Osteocyte (in vitro differentiated cells): ENCODE measurements around the gene BORCS5. TPM values are rescaled to one million over a fixed set of nuclear protein-coding genes. Genes with fewer than 3 reads are reported as not detected.
"Not testable (repeated sequence)": the region's sequence is repeated elsewhere in the genome, so short reads cannot be mapped to it uniquely, and the experiment has no call there.

Source experiments
- DNase-seq: peaks from one replicate; pipeline ENCODE4 v3.0.0; 2021; ENCODE audit warnings: mixed read lengths; ENCODE audit not compliant: unreplicated experiment; ENCODE audit errors: extremely low spot score
- H3K27ac Mint-ChIP-seq: one replicate; pipeline ENCODE4 v1.8.0; 2021; ENCODE audit warnings: mild to moderate bottlenecking, mixed read lengths; ENCODE audit not compliant: unreplicated experiment
- H3K27me3 Mint-ChIP-seq: one replicate; pipeline ENCODE4 v1.8.0; 2021; ENCODE audit warnings: mixed read lengths; ENCODE audit not compliant: unreplicated experiment
- H3K36me3 Mint-ChIP-seq: one replicate; pipeline ENCODE4 v1.8.0; 2021; ENCODE audit warnings: mixed read lengths; ENCODE audit not compliant: unreplicated experiment
- H3K4me1 Mint-ChIP-seq: one replicate; pipeline ENCODE4 v1.8.0; 2021; ENCODE audit warnings: mixed read lengths; ENCODE audit not compliant: unreplicated experiment
- H3K4me3 Mint-ChIP-seq: one replicate; pipeline ENCODE4 v1.8.0; 2021; ENCODE audit warnings: mild to moderate bottlenecking, moderate library complexity, mixed read lengths; ENCODE audit not compliant: unreplicated experiment
- H3K9me3 Mint-ChIP-seq: one replicate; pipeline ENCODE4 v1.8.0; 2021; ENCODE audit warnings: mixed read lengths; ENCODE audit not compliant: unreplicated experiment
- CTCF ChIP-seq: fragments of 200-600 bp; sonication (generic); IDR thresholded peaks from 2 replicates; pipeline ENCODE4 v1.5.0; 2021; ENCODE audit warnings: antibody characterized with exemption, mild to moderate bottlenecking, moderate library complexity
- total RNA-seq: library from RNA; stranded (reverse); gene quantifications from 2 replicates; pipeline ENCODE4 v1.2.1, GENCODE V29; 2021

Gene BORCS5
- total RNA-seq, 1 donor from 2014 or later: 16.7 TPM

GRCh38 chr12:12338527-12339168 is 18.2 kb upstream of the BORCS5 start:
- H3K4me3 Mint-ChIP-seq: peak overlapping the region; percentile 11
- DNase-seq: no peak
- H3K36me3 Mint-ChIP-seq: peaks cover 5% of the 10 kb centered on the region
- H3K9me3 Mint-ChIP-seq: no peaks in the 10 kb centered on the region
- H3K4me1 Mint-ChIP-seq: peaks cover 35% of the 10 kb centered on the region
- peak overlapping the region; percentile 78 for H3K27ac Mint-ChIP-seq
- no peak for TF ChIP-seq CTCF
- H3K27me3 Mint-ChIP-seq: no peaks in the 10 kb centered on the region

- Mint-ChIP-seq H3K4me1 (no peaks in the 10 kb centered on the region), H3K4me3 (peak within 1 kb of the TSS; percentile 69), H3K36me3 (peaks cover 2% of the 10 kb centered on the region), H3K27me3 (no peaks in the 10 kb centered on the region), H3K27ac (no peak within 1 kb of the TSS), H3K9me3 (no peaks in the 10 kb centered on the region)
- peak; percentile 44 for TF ChIP-seq CTCF
- DNase-seq: no peak
Measured at GRCh38 chr12:12349711-12350665, 6.9 kb upstream of the BORCS5 start, which contains the start of gene MANSC1. Gene MANSC1 (minus strand): TSS chr12:12350242. CDS start chr12:12343314, 6,928 bp downstream.

DNA sequence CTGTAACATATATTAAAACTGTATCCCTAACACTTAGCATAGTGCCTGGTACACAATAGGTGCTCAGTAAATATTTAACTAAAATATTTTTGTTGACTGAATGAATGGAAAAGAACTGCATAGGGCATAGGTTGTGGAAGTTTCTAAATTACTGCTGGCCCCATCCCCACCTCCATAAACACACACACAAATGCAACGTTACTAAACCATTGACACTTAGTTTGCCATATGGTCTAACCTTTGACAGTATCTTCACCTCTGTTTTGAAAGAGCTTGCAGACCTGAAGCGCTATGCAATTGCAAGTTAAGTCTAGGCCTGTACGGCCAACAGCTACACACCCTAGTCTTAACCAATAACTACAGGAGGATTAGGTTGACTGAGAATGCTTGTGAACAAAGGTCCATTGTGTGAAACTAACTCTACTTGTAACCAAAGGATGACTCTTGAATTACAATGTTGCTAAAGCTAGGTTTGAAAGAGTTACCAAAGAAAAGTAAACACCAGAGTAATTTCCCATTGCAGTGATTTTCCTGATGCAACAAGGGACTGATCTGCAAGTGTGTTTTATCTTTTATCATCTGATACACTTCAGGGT is 5.9 kb upstream of the BORCS5 start:
- H3K4me1 Mint-ChIP-seq: no peaks in the 10 kb centered on the region
- no peak overlapping the region for H3K27ac Mint-ChIP-seq
- TF ChIP-seq CTCF: no peak
- no peaks in the 10 kb centered on the region for H3K36me3 Mint-ChIP-seq
- DNase-seq: no peak
- H3K27me3 Mint-ChIP-seq: no peaks in the 10 kb centered on the region
- H3K9me3 Mint-ChIP-seq: no peaks in the 10 kb centered on the region
- H3K4me3 Mint-ChIP-seq: peak overlapping the region; percentile 69

DNA sequence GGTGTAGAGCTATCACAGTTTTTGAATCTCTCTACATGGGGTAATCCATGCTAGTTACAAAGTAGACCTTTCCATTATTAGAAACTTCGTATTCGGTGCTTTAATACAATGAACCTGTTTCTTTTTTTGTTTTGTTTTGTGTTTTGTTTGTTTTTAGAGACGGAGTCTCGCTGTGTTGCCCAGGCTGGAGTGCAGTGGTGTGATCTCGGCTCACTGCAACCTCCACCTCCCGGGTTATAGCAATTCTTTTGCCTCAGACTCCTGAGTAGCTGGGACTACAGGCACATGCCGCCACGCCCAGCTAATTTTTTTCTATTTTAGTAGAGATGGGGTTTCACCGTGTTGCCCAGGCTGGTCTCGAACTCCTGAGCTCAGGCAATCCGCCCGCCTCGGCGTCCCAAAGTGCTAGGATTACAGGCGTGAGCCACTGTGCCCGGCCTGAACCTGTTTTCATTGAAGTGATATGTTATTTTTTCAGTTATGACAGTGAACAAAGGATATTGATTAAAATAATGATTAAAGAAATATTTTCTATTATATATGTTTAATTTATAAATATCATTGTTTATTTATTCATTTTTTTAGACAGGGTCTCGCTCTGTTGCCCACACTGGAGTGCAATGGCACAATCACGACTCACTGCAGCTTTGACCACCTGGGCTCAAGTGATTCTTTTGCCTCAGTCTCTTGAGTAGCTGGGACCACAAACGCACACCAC is 5.3 kb upstream of the BORCS5 start:
- not testable (repeated sequence) for H3K9me3 Mint-ChIP-seq, DNase-seq, H3K27ac Mint-ChIP-seq, H3K36me3 Mint-ChIP-seq, H3K4me3 Mint-ChIP-seq, H3K27me3 Mint-ChIP-seq, H3K4me1 Mint-ChIP-seq

DNA sequence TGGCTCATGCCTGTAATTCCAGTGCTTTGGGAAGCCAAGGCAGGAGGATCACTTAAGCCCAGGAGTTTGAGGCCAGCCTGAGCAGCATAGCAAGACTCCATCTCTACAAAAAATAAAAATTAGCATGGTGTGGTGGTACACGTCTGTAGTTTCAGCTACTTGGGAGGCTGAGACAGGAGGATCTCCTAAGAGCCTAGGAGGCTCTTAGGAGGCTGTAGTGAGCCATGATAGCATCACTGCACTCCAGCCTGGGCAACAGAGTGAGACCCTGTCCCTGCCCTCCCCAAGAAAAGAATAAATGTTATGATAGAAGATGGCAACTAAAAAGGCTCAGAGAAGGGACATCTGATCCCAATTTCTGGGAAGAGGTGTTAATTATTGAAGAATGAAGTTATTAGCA is 3.6 kb upstream of the BORCS5 start:
- H3K27me3 Mint-ChIP-seq: no peaks in the 10 kb centered on the region
- DNase-seq: no peak
- no peaks in the 10 kb centered on the region for H3K36me3 Mint-ChIP-seq
- H3K27ac Mint-ChIP-seq: no peak overlapping the region
- H3K9me3 Mint-ChIP-seq: no peaks in the 10 kb centered on the region
- no peak for TF ChIP-seq CTCF
- peaks cover 14% of the 10 kb centered on the region for H3K4me1 Mint-ChIP-seq
- H3K4me3 Mint-ChIP-seq: no peak overlapping the region
